GM21526 (cell line): ENCODE results near the gene UBE2E1.

ENCODE experiments used
- ATAC-seq: cut with Tn5 transposase; IDR thresholded peaks from one replicate; pipeline ENCODE4 v1.9.1; 2021; ENCODE audit warnings: moderate library complexity; ENCODE audit not compliant: unreplicated experiment, low FRiP score

The UBE2E1 gene

GRCh38 chr3:23817508-23818223 is 11.9 kb downstream of the UBE2E1 start:
- ATAC-seq, result no peak

GRCh38 chr3:23819599-23820360 is 14.0 kb downstream of the UBE2E1 start:
- ATAC-seq, result peak; percentile 46

- no peak for ATAC-seq
Measured at GRCh38 chr3:23820888-23821287, 15.1 kb downstream of the UBE2E1 start.

- ATAC-seq, result no peak
Measured at GRCh38 chr3:23821858-23822257, 16.1 kb downstream of the UBE2E1 start.

- no peak for ATAC-seq
Measured at GRCh38 chr3:23822559-23822958, 16.8 kb downstream of the UBE2E1 start.

- ATAC-seq, result no peak
Measured at GRCh38 chr3:23823620-23824019, 17.9 kb downstream of the UBE2E1 start.

- no peak for ATAC-seq
Measured at GRCh38 chr3:23824699-23825444, 19.1 kb downstream of the UBE2E1 start.

GRCh38 chr3:23825802-23826201 is 20.0 kb downstream of the UBE2E1 start:
- no peak for ATAC-seq

GRCh38 chr3:23826382-23827064 is 20.8 kb downstream of the UBE2E1 start:
- ATAC-seq, result no peak

- peak; percentile 56 for ATAC-seq
Measured at GRCh38 chr3:23829242-23829934, 23.6 kb downstream of the UBE2E1 start.

- peak; percentile 88 for ATAC-seq
Measured at GRCh38 chr3:23830869-23831484, 25.2 kb downstream of the UBE2E1 start.

- peak; percentile 14 for ATAC-seq
Measured at GRCh38 chr3:23831517-23832394, 26.0 kb downstream of the UBE2E1 start.

GRCh38 chr3:23832523-23832922 is 26.8 kb downstream of the UBE2E1 start:
- no peak for ATAC-seq

GRCh38 chr3:23834082-23834870 is 28.5 kb downstream of the UBE2E1 start:
- ATAC-seq, result no peak

GRCh38 chr3:23835087-23835486 is 29.3 kb downstream of the UBE2E1 start:
- ATAC-seq, result no peak

- no peak for ATAC-seq
Measured at GRCh38 chr3:23835802-23836201, 30.0 kb downstream of the UBE2E1 start.

- no peak for ATAC-seq
Measured at GRCh38 chr3:23836536-23837230, 30.9 kb downstream of the UBE2E1 start.
